Stimulated activated CD8-positive, alpha-beta memory T cell treated with anti-CD3 and anti-CD28 coated beads, Interleukin-15, amount 100 ng/mL, for 1 hour (primary cell): ENCODE measurements around the gene ABHD17A.

Experiments used
- DNase-seq: peaks from one replicate; pipeline ENCODE4 v3.0.0-alpha.2; 2020; ENCODE audit warnings: low read depth

Gene ABHD17A

GRCh38 chr19:1853295-1854038 is 31.8 kb downstream of the ABHD17A start:
- DNase-seq, result peak; percentile 62

- DNase-seq, result no peak
Measured at GRCh38 chr19:1852581-1853128, 32.6 kb downstream of the ABHD17A start.

- DNase-seq, result no peak
Measured at GRCh38 chr19:1851654-1852580, 33.4 kb downstream of the ABHD17A start.

GRCh38 chr19:1850809-1851653 is 34.3 kb downstream of the ABHD17A start:
- no peak for DNase-seq

GRCh38 chr19:1849886-1850398 is 35.4 kb downstream of the ABHD17A start:
- DNase-seq, result no peak

GRCh38 chr19:1849132-1849474 is 36.2 kb downstream of the ABHD17A start:
- no peak for DNase-seq

GRCh38 chr19:1848399-1849131 is 36.7 kb downstream of the ABHD17A start, which contains the start of gene REXO1:
Gene REXO1, minus strand, starts transcription at chr19:1848483. Its CDS starts 125 bp downstream, at chr19:1848358.
- DNase-seq, result peak; percentile 96

- no peak for DNase-seq
Measured at GRCh38 chr19:1847684-1848398, 37.5 kb downstream of the ABHD17A start.

GRCh38 chr19:1847348-1847683 is 38.0 kb downstream of the ABHD17A start:
- DNase-seq, result no peak

GRCh38 chr19:1846517-1847204 is 38.6 kb downstream of the ABHD17A start:
- no peak for DNase-seq

GRCh38 chr19:1845642-1846041 is 39.7 kb downstream of the ABHD17A start:
- DNase-seq, result no peak

GRCh38 chr19:1845125-1845515 is 40.2 kb downstream of the ABHD17A start:
- no peak for DNase-seq

- no peak for DNase-seq
Measured at GRCh38 chr19:1844513-1845124, 40.7 kb downstream of the ABHD17A start.

GRCh38 chr19:1843646-1844394 is 41.5 kb downstream of the ABHD17A start:
- DNase-seq, result no peak

- no peak for DNase-seq
Measured at GRCh38 chr19:1843116-1843515, 42.2 kb downstream of the ABHD17A start.

- no peak for DNase-seq
Measured at GRCh38 chr19:1841209-1841924, 43.9 kb downstream of the ABHD17A start.

- no peak for DNase-seq
Measured at GRCh38 chr19:1840541-1841115, 44.7 kb downstream of the ABHD17A start.
